OCI-LY7 (cell line): Measurements from ENCODE around the gene TTC13. TPM values are rescaled to one million over a fixed set of nuclear protein-coding genes. Genes with fewer than 3 reads are reported as not detected.
A peak's percentile ranks its signal among the peaks of the same experiment; 100 is the strongest.

Experiments used
- BruUV-seq: library from RNA; stranded (reverse); fragments of 400-500 nt; replicated peaks from 2 replicates; lab custom pipeline; 2021; lab: Mats Ljungman, UMichigan
- CTCF ChIA-PET: fragments of 300-600 bp; sonication (Branson Sonifier 250); formaldehyde crosslinking; loops from one replicate; lab custom pipeline; 2022; ENCODE audit warnings: antibody characterized with exemption; ENCODE audit not compliant: unreplicated experiment; lab: Charles Lee
- POLR2A ChIA-PET: fragments of 300-600 bp; sonication (Branson Sonifier 250); formaldehyde crosslinking; loops from one replicate; lab custom pipeline; 2022; ENCODE audit warnings: antibody characterized with exemption; lab: Charles Lee
- DNase-seq: peaks from one replicate; pipeline ENCODE4 v3.0.0-alpha.2; 2015; ENCODE audit warnings: low spot score
- H2AFZ ChIP-seq: fragments of 200-600 bp; sonication (generic), shearing (Covaris generic); 2 replicates; pipeline ENCODE4 v1.6.1; 2014; ENCODE audit warnings: mild to moderate bottlenecking, antibody characterized with exemption, low read length, moderate library complexity
- H3K27ac ChIP-seq: fragments of 200-600 bp; sonication (generic); 2 replicates; pipeline ENCODE4 v1.5.1; 2014; ENCODE audit warnings: mixed run types, low read depth, mild to moderate bottlenecking, moderate library complexity, low read length, inconsistent platforms; ENCODE audit not compliant: poor library complexity, severe bottlenecking
- H3K36me3 ChIP-seq: fragments of 200-600 bp; sonication (generic); 2 replicates; pipeline ENCODE4 v1.6.1; 2014; ENCODE audit warnings: mild to moderate bottlenecking, antibody characterized with exemption, low read length, moderate library complexity, mixed read lengths; ENCODE audit not compliant: insufficient read depth
- H3K4me1 ChIP-seq: fragments of 200-600 bp; sonication (generic); 2 replicates; pipeline ENCODE4 v1.5.1; 2014; ENCODE audit warnings: mild to moderate bottlenecking, low read length; ENCODE audit not compliant: insufficient read depth, poor library complexity, severe bottlenecking
- H3K4me2 ChIP-seq: fragments of 200-600 bp; sonication (generic); 2 replicates; pipeline ENCODE4 v1.6.1; 2014; ENCODE audit warnings: mild to moderate bottlenecking, low read length
- H3K4me3 ChIP-seq: fragments of 200-600 bp; sonication (generic); 2 replicates; pipeline ENCODE4 v1.5.1; 2014; ENCODE audit warnings: mild to moderate bottlenecking, low read depth, low read length; ENCODE audit not compliant: poor library complexity, severe bottlenecking
- H3K79me2 ChIP-seq: fragments of 200-600 bp; sonication (generic); 2 replicates; pipeline ENCODE4 v1.6.1; 2016; ENCODE audit warnings: low read depth, mild to moderate bottlenecking, low read length, moderate library complexity, mixed read lengths; ENCODE audit not compliant: insufficient read depth
- H3K9me2 ChIP-seq: fragments of 200-600 bp; sonication (generic); 2 replicates; pipeline ENCODE4 v1.6.1; 2016; ENCODE audit warnings: mild to moderate bottlenecking, low read length, mixed read lengths; ENCODE audit not compliant: insufficient read depth
- H3K9me3 ChIP-seq: fragments of 200-600 bp; sonication (generic); 2 replicates; pipeline ENCODE4 v1.6.1; 2014; ENCODE audit warnings: mild to moderate bottlenecking, mixed run types, low read length, mixed read lengths
- H4K20me1 ChIP-seq: fragments of 200-600 bp; sonication (generic); 2 replicates; pipeline ENCODE4 v1.6.1; 2014; ENCODE audit warnings: mild to moderate bottlenecking, antibody characterized with exemption, low read length, moderate library complexity, mixed read lengths; ENCODE audit not compliant: insufficient read depth
- CTCF ChIP-seq: fragments of 200-600 bp; sonication (generic); conservative IDR thresholded peaks from 2 replicates; pipeline ENCODE4 v1.5.1; 2014; ENCODE audit warnings: mild to moderate bottlenecking, antibody characterized with exemption, low read length, moderate library complexity, mixed read lengths
- EZH2phosphoT487 ChIP-seq: fragments of 200-600 bp; sonication (generic); IDR thresholded peaks from 2 replicates; pipeline ENCODE4 v1.6.1; 2018; ENCODE audit warnings: low read depth, borderline replicate concordance, mild to moderate bottlenecking, mixed run types, antibody characterized with exemption, low read length, moderate library complexity, mixed read lengths
- intact Hi-C: fragments of 100-400 bp; cut with micrococcal nuclease; formaldehyde crosslinking; loops from one replicate; pipeline ENCODE4 v1.10.0; 2022; ENCODE audit not compliant: unreplicated experiment
- total RNA-seq, 2 experiments: library from RNA; depleted of rRNA in 1 of 2; stranded (reverse); fragments of >200 nt in 1 of 2; shearing (Covaris generic) in 1 of 2; gene quantifications; 2 replicates each; pipeline ENCODE4 v1.2.3, GENCODE V29; 2014 to 2022

Gene TTC13
- total RNA-seq, 2 experiments from 2014 or later = 15.4 to 27.2 TPM

GRCh38 chr1:230863449-230863848 lies 115.2 kb downstream of the TTC13 start:
- peaks cover 21% of the 10 kb centered on the region for H3K4me1 ChIP-seq
- TF ChIP-seq CTCF (no peak), EZH2phosphoT487 (no peak)
- BruUV-seq = no TSS peak
- ChIA-PET CTCF (interaction anchor here (0.6 kb wide), 1 partner anchor 303 kb away, joined by 3 read pairs; no protein-coding TSS in a partner anchor), POLR2A (interaction anchor here (1.6 kb wide), 1 partner anchor 11 kb away, joined by 4 read pairs; no protein-coding TSS in a partner anchor)
- peak; percentile 32 for DNase-seq
- no peaks in the 10 kb centered on the region for H3K36me3 ChIP-seq
- intact Hi-C loops = no loop called here
- peak overlapping the region; percentile 40; the same call in 1 of the 2 replicates for H3K4me2 ChIP-seq
- no peak overlapping the region for H3K4me3 ChIP-seq
- no peaks in the 10 kb centered on the region for H4K20me1 ChIP-seq
- no peak overlapping the region for H3K27ac ChIP-seq
- peak overlapping the region; percentile 36 for H2AFZ ChIP-seq
- no peaks in the 10 kb centered on the region for H3K79me2 ChIP-seq
- H3K9me2 ChIP-seq = no peaks in the 10 kb centered on the region
- no peaks in the 10 kb centered on the region for H3K9me3 ChIP-seq

GRCh38 chr1:230861970-230862595 lies 116.6 kb downstream of the TTC13 start:
- Histone ChIP-seq H3K9me2 (no peaks in the 10 kb centered on the region), H3K9me3 (no peaks in the 10 kb centered on the region), H3K4me3 (no peak overlapping the region), H4K20me1 (no peaks in the 10 kb centered on the region), H3K27ac (no peak overlapping the region), H3K4me2 (no peak overlapping the region), H3K79me2 (no peaks in the 10 kb centered on the region), H3K36me3 (no peaks in the 10 kb centered on the region), H3K4me1 (peaks cover 13% of the 10 kb centered on the region), H2AFZ (no peak overlapping the region)
- no TSS peak for BruUV-seq
- CTCF ChIA-PET = no interaction called here
- DNase-seq = no peak
- intact Hi-C loops = no loop called here
- TF ChIP-seq CTCF = no peak
- TF ChIP-seq EZH2phosphoT487 = no peak
- POLR2A ChIA-PET = interaction anchor here (0.6 kb wide), 1 partner anchor 311 kb away, joined by 3 read pairs; no protein-coding TSS in a partner anchor

GRCh38 chr1:230861489-230861888 lies 117.2 kb downstream of the TTC13 start:
- H3K27ac ChIP-seq = no peak overlapping the region
- intact Hi-C loops = no loop called here
- H3K4me3 ChIP-seq = no peak overlapping the region
- H3K4me1 ChIP-seq = peaks cover 12% of the 10 kb centered on the region
- no peak overlapping the region for H3K4me2 ChIP-seq
- BruUV-seq = no TSS peak
- ChIA-PET POLR2A (interaction anchor here (0.6 kb wide), 1 partner anchor 311 kb away, joined by 3 read pairs; no protein-coding TSS in a partner anchor), CTCF (no interaction called here)
- no peaks in the 10 kb centered on the region for H3K9me3 ChIP-seq
- H4K20me1 ChIP-seq = no peaks in the 10 kb centered on the region
- no peaks in the 10 kb centered on the region for H3K36me3 ChIP-seq
- no peaks in the 10 kb centered on the region for H3K9me2 ChIP-seq
- TF ChIP-seq EZH2phosphoT487 (no peak), CTCF (0 out of 2 replicates have a peak, but pooled peaks have one; percentile 18)
- H3K79me2 ChIP-seq = no peaks in the 10 kb centered on the region
- no peak for DNase-seq
- no peak overlapping the region for H2AFZ ChIP-seq
